Endometrium (tissue), 2 donors: Measurements from ENCODE around the gene REM2.

Experiments
- FAIRE-seq: peaks from 2 replicates; lab custom pipeline; 2012; peaks lifted over from hg19 to GRCh38; lab: Jason Lieb, UNC
- donor health status: control.
- donor health status: control.

REM2 gene

GRCh38 chr14:22875003-22875747 lies 7.8 kb upstream of the REM2 start:
- FAIRE-seq, result no peak

- no peak for FAIRE-seq
Measured at GRCh38 chr14:22875748-22876319, 7.2 kb upstream of the REM2 start.

- no peak for FAIRE-seq
Measured at GRCh38 chr14:22877000-22877501, 6.0 kb upstream of the REM2 start.

GRCh38 chr14:22878271-22879246 lies 4.5 kb upstream of the REM2 start:
- no peak for FAIRE-seq

- no peak for FAIRE-seq
Measured at GRCh38 chr14:22882064-22882463, 958 bp upstream of the REM2 start.

GRCh38 chr14:22882529-22883172 lies 371 bp upstream of the REM2 start:
- FAIRE-seq, result no peak

- no peak for FAIRE-seq
Measured at GRCh38 chr14:22884076-22884737, 1.2 kb downstream of the REM2 start.

GRCh38 chr14:22884738-22885523 lies 1.9 kb downstream of the REM2 start:
- no peak for FAIRE-seq

GRCh38 chr14:22885975-22886374 lies 3.0 kb downstream of the REM2 start:
- no peak for FAIRE-seq

GRCh38 chr14:22886500-22887259 lies 3.7 kb downstream of the REM2 start:
- no peak for FAIRE-seq

GRCh38 chr14:22887260-22887989 lies 4.4 kb downstream of the REM2 start:
- FAIRE-seq, result no peak

- no peak for FAIRE-seq
Measured at GRCh38 chr14:22887990-22888378, 5.0 kb downstream of the REM2 start.

GRCh38 chr14:22888662-22889061 lies 5.6 kb downstream of the REM2 start:
- FAIRE-seq, result no peak

GRCh38 chr14:22890416-22890815 lies 7.4 kb downstream of the REM2 start:
- FAIRE-seq, result no peak

- no peak for FAIRE-seq
Measured at GRCh38 chr14:22892488-22892887, 9.5 kb downstream of the REM2 start.

- FAIRE-seq, result no peak
Measured at GRCh38 chr14:22893706-22894105, 10.7 kb downstream of the REM2 start.

- FAIRE-seq, result no peak
Measured at GRCh38 chr14:22895402-22895801, 12.4 kb downstream of the REM2 start.

GRCh38 chr14:22896356-22896755 lies 13.3 kb downstream of the REM2 start:
- FAIRE-seq, result no peak

- FAIRE-seq, result no peak
Measured at GRCh38 chr14:22896760-22897159, 13.7 kb downstream of the REM2 start.
